HG02973 (cell line): ENCODE data around the gene LAIR2.

Experiments used
- ATAC-seq: cut with Tn5 transposase; IDR thresholded peaks from one replicate; pipeline ENCODE4 v1.9.1; 2021; ENCODE audit warnings: moderate library complexity; ENCODE audit not compliant: unreplicated experiment

The LAIR2 gene

GRCh38 chr19:54530866-54531265, 28.2 kb downstream of the LAIR2 start:
- no peak for ATAC-seq

DNA sequence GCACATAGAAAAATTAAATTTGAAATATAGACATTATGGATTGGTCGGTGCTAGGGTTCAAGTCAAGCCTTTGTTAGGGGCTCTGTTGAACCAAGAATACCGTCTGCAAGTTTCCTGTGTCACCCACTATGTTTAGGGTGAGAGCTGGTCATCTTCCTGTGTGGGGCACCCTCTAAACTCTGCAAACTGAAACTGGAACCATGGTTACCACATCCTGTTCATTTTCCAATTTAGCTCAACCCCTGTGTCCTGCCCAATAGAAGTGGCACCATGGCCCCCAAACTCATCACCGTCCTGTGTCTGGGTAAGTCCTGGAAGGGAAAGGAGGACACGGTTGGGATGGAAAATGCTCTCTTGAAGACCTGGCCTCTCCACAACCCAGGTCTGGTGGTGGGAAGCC, 29.9 kb downstream of the LAIR2 start:
- ATAC-seq, result peak; percentile 56

GRCh38 chr19:54533476-54533875, 30.8 kb downstream of the LAIR2 start:
- no peak for ATAC-seq

DNA sequence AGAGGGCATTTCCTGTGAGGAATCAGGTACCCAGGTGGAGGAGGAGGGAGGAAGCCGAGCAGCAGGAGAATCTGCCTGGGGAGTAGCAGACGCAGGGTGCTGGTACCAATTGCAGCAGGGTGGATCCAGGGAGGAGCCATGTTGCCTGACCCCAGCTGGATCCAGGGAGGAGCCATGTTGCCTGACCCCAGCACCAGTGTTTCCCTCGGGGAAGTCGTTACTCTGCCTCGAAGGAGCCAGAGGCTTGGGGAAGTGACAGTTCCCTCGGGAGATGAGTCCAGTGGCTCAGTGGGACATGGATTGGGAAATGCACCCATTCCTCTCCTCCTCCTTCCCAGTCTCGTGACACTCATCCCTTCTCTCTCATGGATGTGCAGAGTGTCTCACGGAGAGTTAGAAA, 31.5 kb downstream of the LAIR2 start:
- ATAC-seq, result no peak

DNA sequence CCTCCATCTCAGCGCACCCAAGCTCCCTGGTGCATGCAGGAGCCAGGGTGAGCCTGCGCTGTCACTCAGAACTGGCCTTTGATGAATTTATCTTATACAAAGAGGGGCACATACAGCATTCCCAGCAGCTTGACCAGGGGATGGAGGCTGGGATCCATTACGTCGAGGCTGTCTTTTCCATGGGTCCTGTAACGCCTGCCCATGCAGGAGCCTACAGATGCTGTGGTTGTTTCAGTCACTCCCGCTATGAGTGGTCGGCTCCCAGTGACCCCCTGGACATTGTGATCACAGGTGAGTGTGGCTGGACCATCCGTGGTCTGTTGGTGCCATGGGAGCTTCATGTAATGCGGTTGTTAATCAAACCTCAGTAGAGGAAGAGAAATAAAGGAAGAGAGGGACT, 33.0 kb downstream of the LAIR2 start:
- no peak for ATAC-seq

DNA sequence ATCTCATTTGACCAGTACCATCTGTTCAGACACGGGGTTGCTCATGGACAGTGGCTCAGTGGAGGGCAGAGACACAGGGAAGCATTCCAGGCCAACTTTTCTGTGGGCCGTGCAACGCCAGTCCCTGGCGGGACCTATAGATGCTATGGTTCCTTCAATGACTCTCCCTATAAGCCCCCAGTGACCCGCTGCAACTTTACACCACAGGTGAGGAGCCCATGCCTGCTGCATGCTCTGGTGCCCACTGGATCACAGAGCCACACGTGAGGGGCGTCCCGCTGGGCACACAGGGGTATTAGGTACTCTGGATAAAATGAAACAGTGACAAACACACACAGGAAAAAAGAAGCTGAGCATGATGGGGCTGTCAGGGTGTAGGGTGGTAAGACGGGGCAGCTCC, 34.3 kb downstream of the LAIR2 start:
- ATAC-seq, result no peak

DNA sequence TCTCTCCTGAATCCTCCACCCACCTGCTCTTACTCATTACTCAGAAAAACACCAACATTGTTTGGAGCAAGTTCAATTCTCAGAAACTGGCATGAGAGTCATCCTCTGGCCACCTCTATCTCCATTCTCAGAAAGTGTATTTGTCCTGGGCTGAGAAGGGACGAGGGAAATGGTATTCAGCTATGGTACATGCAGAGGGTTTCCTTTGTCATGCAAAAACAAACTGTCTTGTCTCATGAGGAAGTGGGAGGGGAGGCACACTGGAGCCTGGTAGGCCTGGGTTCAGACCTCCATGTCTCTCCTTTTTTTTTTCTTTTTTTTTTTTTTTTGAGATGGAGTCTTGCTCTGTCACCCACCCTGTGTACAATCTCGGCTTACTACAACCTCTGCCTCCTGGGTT, 39.1 kb downstream of the LAIR2 start:
- ATAC-seq, result no peak

GRCh38 chr19:54548806-54549205, 46.2 kb downstream of the LAIR2 start:
- ATAC-seq, result no peak

DNA sequence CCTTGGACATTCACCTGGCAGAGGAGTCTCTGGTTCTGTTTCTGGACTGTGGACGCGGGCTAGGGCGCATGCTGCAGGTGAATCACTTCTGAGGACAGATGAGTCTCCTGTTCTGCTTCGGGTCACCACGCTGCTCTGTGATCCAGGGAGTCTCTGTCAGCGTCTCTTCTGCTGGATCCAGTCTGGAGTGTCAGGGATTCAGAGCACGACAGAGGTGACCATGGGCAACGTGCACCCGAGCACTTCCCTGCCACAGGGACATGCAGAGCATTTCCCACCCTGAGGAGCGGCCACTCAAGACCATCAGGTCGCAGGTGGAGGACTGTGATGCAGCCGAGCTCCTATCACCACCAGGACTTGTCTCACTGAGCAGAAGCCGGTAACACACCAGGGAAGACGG, 46.6 kb downstream of the LAIR2 start:
- ATAC-seq, result no peak

- ATAC-seq, result no peak
Observed at GRCh38 chr19:54551293-54551692, 48.7 kb downstream of the LAIR2 start.

- no peak for ATAC-seq
Observed at GRCh38 chr19:54551950-54552912, 49.6 kb downstream of the LAIR2 start.

DNA sequence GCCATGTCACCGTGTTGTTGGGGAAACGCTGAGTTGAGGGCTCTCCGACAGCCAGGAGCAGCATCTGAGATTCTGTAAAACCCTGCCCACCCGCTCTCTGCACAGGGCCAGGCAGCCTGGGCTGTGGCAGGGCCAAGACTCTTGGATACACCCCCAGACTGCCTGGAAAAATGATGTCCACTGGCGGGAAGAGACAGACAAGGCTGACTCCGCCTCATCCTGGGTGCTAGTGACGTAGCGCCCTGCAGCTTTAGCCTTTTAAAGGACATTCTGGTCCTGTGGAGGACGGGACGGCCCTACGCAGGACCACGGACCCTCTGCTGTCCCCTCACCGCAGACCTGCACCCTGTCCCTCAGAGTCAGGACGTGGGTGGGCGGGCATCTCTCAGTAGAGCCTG, 50.3 kb downstream of the LAIR2 start:
- no peak for ATAC-seq

- ATAC-seq, result no peak
Observed at GRCh38 chr19:54554006-54554405, 51.4 kb downstream of the LAIR2 start.

- ATAC-seq, result no peak
Observed at GRCh38 chr19:54554896-54555295, 52.3 kb downstream of the LAIR2 start.

- no peak for ATAC-seq
Observed at GRCh38 chr19:54556194-54556593, 53.6 kb downstream of the LAIR2 start.

GRCh38 chr19:54558339-54558738, 55.7 kb downstream of the LAIR2 start:
- ATAC-seq, result no peak
